ENCODE results near the gene SPTB. TPM values are rescaled to one million over a fixed set of nuclear protein-coding genes. Genes with fewer than 3 reads are reported as not detected.

Gene SPTB
- total RNA-seq, 2 experiments from 2014 or later: 0.03 to 0.08 TPM

- Mint-ChIP-seq H3K36me3 (ENCODE audit: low read depth) (no peaks in the 10 kb centered on the region), H3K27me3 (no peaks in the 10 kb centered on the region), H3K9me3 (no peaks in the 10 kb centered on the region), H3K27ac (no peak overlapping the region), H3K4me1 (ENCODE audit: low read depth) (no peaks in the 10 kb centered on the region), H3K4me3 (no peak overlapping the region)
- ChIA-PET POLR2A (no interaction called here), CTCF (no interaction called here)
- H3K36me3 ChIP-seq (ENCODE audit: insufficient read depth, low read length): no peaks in the 10 kb centered on the region
- no peak overlapping the region for H3K4me3 ChIP-seq (ENCODE audit: low read length)
- H3K27ac ChIP-seq (ENCODE audit: low read depth in 1 of 2, low read length in 2 of 2): no peak overlapping the region
- H3K4me1 ChIP-seq (ENCODE audit: insufficient read depth, low read length): no peaks in the 10 kb centered on the region
- H3K9me3 ChIP-seq (ENCODE audit: control insufficient read depth in 1 of 2, insufficient read depth in 1 of 2, low read length in 2 of 2): no peaks in the 10 kb centered on the region
- intact Hi-C loops (cut with DNase I, micrococcal nuclease): no loop called here
- no peaks in the 10 kb centered on the region for H3K27me3 ChIP-seq (ENCODE audit: control insufficient read depth in 1 of 2, insufficient read depth in 2 of 2, low read length in 2 of 2)
- TF ChIP-seq, protein P1, sequence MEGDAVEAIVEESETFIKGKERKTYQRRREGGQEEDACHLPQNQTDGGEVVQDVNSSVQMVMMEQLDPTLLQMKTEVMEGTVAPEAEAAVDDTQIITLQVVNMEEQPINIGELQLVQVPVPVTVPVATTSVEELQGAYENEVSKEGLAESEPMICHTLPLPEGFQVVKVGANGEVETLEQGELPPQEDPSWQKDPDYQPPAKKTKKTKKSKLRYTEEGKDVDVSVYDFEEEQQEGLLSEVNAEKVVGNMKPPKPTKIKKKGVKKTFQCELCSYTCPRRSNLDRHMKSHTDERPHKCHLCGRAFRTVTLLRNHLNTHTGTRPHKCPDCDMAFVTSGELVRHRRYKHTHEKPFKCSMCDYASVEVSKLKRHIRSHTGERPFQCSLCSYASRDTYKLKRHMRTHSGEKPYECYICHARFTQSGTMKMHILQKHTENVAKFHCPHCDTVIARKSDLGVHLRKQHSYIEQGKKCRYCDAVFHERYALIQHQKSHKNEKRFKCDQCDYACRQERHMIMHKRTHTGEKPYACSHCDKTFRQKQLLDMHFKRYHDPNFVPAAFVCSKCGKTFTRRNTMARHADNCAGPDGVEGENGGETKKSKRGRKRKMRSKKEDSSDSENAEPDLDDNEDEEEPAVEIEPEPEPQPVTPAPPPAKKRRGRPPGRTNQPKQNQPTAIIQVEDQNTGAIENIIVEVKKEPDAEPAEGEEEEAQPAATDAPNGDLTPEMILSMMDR (IDR thresholded peaks at IDR 0.05): no peak
- ATAC-seq (ENCODE audit: poor library complexity): no peak
- no peak for DNase-seq
These were observed 87.5 kb downstream of the SPTB start for GRCh38 chr14:64792231-64792630.

DNA sequence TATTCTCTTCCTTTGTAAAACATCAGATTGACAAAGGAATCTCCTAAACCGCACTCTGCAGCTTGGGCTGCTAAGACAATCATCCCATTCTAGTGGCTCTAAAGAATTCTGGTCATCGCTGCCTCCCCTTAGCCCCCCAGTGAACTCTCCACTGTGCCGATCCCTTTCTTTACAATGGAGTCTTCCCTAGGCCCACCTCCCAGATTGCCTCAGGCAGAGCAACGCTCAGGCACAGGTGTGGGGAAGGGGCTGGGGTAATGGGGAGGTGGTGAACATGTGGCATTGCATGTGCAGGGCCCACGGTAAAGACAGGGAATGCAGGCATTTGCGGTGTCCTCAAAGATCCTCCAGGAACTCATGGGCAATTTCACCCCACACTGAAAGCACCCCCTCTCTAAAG, 89.2 kb downstream of the SPTB start:
- H3K4me1 Mint-ChIP-seq (ENCODE audit: low read depth): no peaks in the 10 kb centered on the region
- Histone ChIP-seq H3K9me3 (ENCODE audit: control insufficient read depth in 1 of 2, insufficient read depth in 1 of 2, low read length in 2 of 2) (no peaks in the 10 kb centered on the region), H3K4me3 (ENCODE audit: low read length) (no peak overlapping the region), H3K4me1 (ENCODE audit: insufficient read depth, low read length) (no peaks in the 10 kb centered on the region), H3K27ac (ENCODE audit: low read depth in 1 of 2, low read length in 2 of 2) (no peak overlapping the region), H3K36me3 (ENCODE audit: insufficient read depth, low read length) (no peaks in the 10 kb centered on the region), H3K27me3 (ENCODE audit: control insufficient read depth in 1 of 2, insufficient read depth in 2 of 2, low read length in 2 of 2) (no peaks in the 10 kb centered on the region)
- no peaks in the 10 kb centered on the region for H3K27me3 Mint-ChIP-seq
- no peak for DNase-seq
- intact Hi-C loops (cut with DNase I, micrococcal nuclease): no loop called here
- H3K9me3 Mint-ChIP-seq: no peaks in the 10 kb centered on the region
- no peaks in the 10 kb centered on the region for H3K36me3 Mint-ChIP-seq (ENCODE audit: low read depth)
- no peak for ATAC-seq (ENCODE audit: poor library complexity)
- ChIA-PET POLR2A (no interaction called here), CTCF (no interaction called here)
- no peak overlapping the region for H3K4me3 Mint-ChIP-seq
- TF ChIP-seq, protein P1 (IDR thresholded peaks at IDR 0.05): no peak
- no peak overlapping the region for H3K27ac Mint-ChIP-seq

DNA sequence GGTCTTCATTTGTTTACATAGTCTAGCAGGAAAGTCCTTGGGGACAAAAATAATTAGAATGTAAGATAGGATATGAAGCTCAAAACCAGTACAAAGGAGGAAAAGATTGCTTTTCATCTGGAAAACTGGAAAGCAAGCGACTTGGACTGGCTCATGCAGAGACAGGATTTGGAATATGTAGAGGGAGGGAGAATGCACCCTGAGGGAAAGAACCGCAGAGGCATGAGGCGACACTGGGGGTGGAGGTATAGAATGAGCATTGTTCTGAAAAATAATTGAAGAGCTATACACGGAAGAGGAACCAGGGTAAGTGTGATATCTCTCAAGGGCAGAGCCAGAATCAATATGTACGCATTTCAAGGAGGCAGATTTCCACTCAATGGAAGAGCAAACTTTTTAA, 90.0 kb downstream of the SPTB start:
- H3K4me1 Mint-ChIP-seq (ENCODE audit: low read depth): no peaks in the 10 kb centered on the region
- Histone ChIP-seq H3K4me3 (ENCODE audit: low read length) (no peak overlapping the region), H3K36me3 (ENCODE audit: insufficient read depth, low read length) (no peaks in the 10 kb centered on the region), H3K4me1 (ENCODE audit: insufficient read depth, low read length) (no peaks in the 10 kb centered on the region), H3K27ac (ENCODE audit: low read depth in 1 of 2, low read length in 2 of 2) (no peak overlapping the region), H3K27me3 (ENCODE audit: control insufficient read depth in 1 of 2, insufficient read depth in 2 of 2, low read length in 2 of 2) (no peaks in the 10 kb centered on the region), H3K9me3 (ENCODE audit: control insufficient read depth in 1 of 2, insufficient read depth in 1 of 2, low read length in 2 of 2) (no peaks in the 10 kb centered on the region)
- no peaks in the 10 kb centered on the region for H3K36me3 Mint-ChIP-seq (ENCODE audit: low read depth)
- H3K4me3 Mint-ChIP-seq: no peak overlapping the region
- H3K27ac Mint-ChIP-seq: no peak overlapping the region
- intact Hi-C loops (cut with DNase I, micrococcal nuclease): no loop called here
- POLR2A ChIA-PET: no interaction called here
- DNase-seq (no peak), ATAC-seq (ENCODE audit: poor library complexity) (no peak)
- H3K27me3 Mint-ChIP-seq: no peaks in the 10 kb centered on the region
- TF ChIP-seq, protein P1 (IDR thresholded peaks at IDR 0.05): no peak
- H3K9me3 Mint-ChIP-seq: no peaks in the 10 kb centered on the region
- CTCF ChIA-PET: no interaction called here

Data from CD4-positive, alpha-beta T cell (primary cell).